ENCODE results near the gene B3GNT8. TPM values are rescaled to one million over a fixed set of nuclear protein-coding genes. Genes with fewer than 3 reads are reported as not detected.

B3GNT8 gene
- total and polyA plus RNA-seq, 9 of the 15 experiments (the other 6 are each of a cell fraction or from before 2014, with no cell fraction given), result 0.11 to 2.9 (median 0.65) TPM; not detected in 2

DNA sequence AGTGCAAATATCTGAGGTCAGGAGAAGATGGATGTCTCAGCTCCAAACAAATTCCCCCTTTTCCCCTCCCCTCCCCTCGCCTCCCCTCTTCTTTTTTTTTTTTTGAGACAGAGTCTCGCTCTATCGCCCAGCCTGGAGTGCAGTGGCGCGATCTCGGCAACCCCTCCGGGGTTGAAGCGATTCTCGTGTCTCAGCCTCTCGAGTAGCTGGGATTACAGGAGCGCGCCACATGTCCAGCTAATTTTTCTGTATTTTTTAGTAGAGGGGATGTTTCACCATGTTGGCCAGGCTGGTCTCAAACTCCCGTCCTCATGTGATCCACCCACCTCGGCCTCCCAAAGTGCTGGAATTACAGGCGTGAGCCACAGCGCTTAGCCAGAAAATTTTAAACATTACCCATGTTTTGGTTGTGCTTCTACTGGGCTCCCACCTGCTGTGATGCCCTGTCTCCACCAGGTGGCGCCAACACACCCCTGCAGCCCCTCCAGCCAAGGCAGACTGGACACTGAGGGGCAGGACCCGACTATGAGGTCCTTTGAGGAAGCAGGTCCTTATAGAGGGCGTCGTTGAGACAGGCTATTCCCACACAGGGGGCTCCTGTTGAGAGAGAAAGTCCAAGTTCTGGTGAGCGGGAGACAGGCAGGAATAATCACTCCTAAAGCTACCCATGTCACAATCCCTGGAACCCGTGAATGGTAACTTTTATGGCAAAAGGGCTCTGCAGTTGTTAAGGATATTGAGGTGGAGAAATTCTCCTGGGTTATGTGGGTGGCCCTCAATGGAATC, 22.1 kb upstream of the B3GNT8 start (continued):
- TF ChIP-seq, protein P1, sequence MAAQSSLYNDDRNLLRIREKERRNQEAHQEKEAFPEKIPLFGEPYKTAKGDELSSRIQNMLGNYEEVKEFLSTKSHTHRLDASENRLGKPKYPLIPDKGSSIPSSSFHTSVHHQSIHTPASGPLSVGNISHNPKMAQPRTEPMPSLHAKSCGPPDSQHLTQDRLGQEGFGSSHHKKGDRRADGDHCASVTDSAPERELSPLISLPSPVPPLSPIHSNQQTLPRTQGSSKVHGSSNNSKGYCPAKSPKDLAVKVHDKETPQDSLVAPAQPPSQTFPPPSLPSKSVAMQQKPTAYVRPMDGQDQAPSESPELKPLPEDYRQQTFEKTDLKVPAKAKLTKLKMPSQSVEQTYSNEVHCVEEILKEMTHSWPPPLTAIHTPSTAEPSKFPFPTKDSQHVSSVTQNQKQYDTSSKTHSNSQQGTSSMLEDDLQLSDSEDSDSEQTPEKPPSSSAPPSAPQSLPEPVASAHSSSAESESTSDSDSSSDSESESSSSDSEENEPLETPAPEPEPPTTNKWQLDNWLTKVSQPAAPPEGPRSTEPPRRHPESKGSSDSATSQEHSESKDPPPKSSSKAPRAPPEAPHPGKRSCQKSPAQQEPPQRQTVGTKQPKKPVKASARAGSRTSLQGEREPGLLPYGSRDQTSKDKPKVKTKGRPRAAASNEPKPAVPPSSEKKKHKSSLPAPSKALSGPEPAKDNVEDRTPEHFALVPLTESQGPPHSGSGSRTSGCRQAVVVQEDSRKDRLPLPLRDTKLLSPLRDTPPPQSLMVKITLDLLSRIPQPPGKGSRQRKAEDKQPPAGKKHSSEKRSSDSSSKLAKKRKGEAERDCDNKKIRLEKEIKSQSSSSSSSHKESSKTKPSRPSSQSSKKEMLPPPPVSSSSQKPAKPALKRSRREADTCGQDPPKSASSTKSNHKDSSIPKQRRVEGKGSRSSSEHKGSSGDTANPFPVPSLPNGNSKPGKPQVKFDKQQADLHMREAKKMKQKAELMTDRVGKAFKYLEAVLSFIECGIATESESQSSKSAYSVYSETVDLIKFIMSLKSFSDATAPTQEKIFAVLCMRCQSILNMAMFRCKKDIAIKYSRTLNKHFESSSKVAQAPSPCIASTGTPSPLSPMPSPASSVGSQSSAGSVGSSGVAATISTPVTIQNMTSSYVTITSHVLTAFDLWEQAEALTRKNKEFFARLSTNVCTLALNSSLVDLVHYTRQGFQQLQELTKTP (IDR thresholded peaks at IDR 0.05; ENCODE audit: low read depth in 1 of 2, partially characterized antibody in 2 of 2), result no peak
- TF ChIP-seq, protein P2, sequence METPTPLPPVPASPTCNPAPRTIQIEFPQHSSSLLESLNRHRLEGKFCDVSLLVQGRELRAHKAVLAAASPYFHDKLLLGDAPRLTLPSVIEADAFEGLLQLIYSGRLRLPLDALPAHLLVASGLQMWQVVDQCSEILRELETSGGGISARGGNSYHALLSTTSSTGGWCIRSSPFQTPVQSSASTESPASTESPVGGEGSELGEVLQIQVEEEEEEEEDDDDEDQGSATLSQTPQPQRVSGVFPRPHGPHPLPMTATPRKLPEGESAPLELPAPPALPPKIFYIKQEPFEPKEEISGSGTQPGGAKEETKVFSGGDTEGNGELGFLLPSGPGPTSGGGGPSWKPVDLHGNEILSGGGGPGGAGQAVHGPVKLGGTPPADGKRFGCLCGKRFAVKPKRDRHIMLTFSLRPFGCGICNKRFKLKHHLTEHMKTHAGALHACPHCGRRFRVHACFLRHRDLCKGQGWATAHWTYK (CRISPR knock-in tag; IDR thresholded peaks at IDR 0.05), result no peak
- TF ChIP-seq HSF4 (CRISPR knock-in tag; IDR thresholded peaks at IDR 0.05; ENCODE audit: borderline replicate concordance) (no peak), SMC3 (conservative IDR thresholded peaks at IDR 0.05; ENCODE audit: insufficient read depth, low read depth, low read length) (peak; percentile 98), RBM17 (IDR thresholded peaks at IDR 0.05; ENCODE audit: borderline replicate concordance, low read depth, low read length) (no peak), CXXC5 (CRISPR knock-in tag; IDR thresholded peaks at IDR 0.05) (no peak), ARHGAP35 (IDR thresholded peaks at IDR 0.05; ENCODE audit: partially characterized antibody) (no peak), CREB1 (IDR thresholded peaks at IDR 0.05) (peak; percentile 14; the same call in 1 of the 2 replicates), CREB1 (CRISPR knock-in tag; IDR thresholded peaks at IDR 0.05) (no peak), NFXL1 (CRISPR knock-in tag; IDR thresholded peaks at IDR 0.05) (no peak), ZNF780A (CRISPR knock-in tag; IDR thresholded peaks at IDR 0.05) (no peak), TRIM24 (IDR thresholded peaks at IDR 0.05) (no peak)
- TF ChIP-seq, protein P3, sequence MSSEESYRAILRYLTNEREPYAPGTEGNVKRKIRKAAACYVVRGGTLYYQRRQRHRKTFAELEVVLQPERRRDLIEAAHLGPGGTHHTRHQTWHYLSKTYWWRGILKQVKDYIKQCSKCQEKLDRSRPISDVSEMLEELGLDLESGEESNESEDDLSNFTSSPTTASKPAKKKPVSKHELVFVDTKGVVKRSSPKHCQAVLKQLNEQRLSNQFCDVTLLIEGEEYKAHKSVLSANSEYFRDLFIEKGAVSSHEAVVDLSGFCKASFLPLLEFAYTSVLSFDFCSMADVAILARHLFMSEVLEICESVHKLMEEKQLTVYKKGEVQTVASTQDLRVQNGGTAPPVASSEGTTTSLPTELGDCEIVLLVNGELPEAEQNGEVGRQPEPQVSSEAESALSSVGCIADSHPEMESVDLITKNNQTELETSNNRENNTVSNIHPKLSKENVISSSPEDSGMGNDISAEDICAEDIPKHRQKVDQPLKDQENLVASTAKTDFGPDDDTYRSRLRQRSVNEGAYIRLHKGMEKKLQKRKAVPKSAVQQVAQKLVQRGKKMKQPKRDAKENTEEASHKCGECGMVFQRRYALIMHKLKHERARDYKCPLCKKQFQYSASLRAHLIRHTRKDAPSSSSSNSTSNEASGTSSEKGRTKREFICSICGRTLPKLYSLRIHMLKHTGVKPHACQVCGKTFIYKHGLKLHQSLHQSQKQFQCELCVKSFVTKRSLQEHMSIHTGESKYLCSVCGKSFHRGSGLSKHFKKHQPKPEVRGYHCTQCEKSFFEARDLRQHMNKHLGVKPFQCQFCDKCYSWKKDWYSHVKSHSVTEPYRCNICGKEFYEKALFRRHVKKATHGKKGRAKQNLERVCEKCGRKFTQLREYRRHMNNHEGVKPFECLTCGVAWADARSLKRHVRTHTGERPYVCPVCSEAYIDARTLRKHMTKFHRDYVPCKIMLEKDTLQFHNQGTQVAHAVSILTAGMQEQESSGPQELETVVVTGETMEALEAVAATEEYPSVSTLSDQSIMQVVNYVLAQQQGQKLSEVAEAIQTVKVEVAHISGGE (CRISPR knock-in tag; IDR thresholded peaks at IDR 0.05), result no peak

Data from K562 (cell line).